MG63 (cell line): ENCODE measurements around the gene CBR4. TPM values are rescaled to one million over a fixed set of nuclear protein-coding genes. Genes with fewer than 3 reads are reported as not detected.
"Not testable (repeated sequence)": the region's sequence is repeated elsewhere in the genome, so short reads cannot be mapped to it uniquely, and the experiment has no call there.

Experiments used
- DNase-seq: peaks from one replicate; pipeline ENCODE4 v3.0.0-alpha.2; 2020
- H3K27me3 ChIP-seq: fragments of 250-450 bp; sonication (Bioruptor Pico); 2 replicates; pipeline ENCODE4 v1.5.1; 2020; ENCODE audit warnings: mild to moderate bottlenecking, moderate library complexity
- H3K36me3 ChIP-seq: fragments of 250-450 bp; sonication (Bioruptor Pico); 2 replicates; pipeline ENCODE4 v1.5.1; 2020; ENCODE audit warnings: mild to moderate bottlenecking, moderate library complexity
- H3K4me3 ChIP-seq: fragments of 250-450 bp; sonication (Bioruptor Pico); 2 replicates; pipeline ENCODE4 v1.5.1; 2020; ENCODE audit warnings: mild to moderate bottlenecking, moderate library complexity
- H3K9me3 ChIP-seq: fragments of 250-450 bp; sonication (Bioruptor Pico); 2 replicates; pipeline ENCODE4 v1.5.1; 2020; ENCODE audit warnings: mild to moderate bottlenecking, moderate library complexity
- total RNA-seq: library from RNA; depleted of rRNA; stranded (reverse); fragments of >200 nt; shearing (Covaris generic); gene quantifications from 2 replicates; pipeline ENCODE4 v1.2.3, GENCODE V29; 2014; ENCODE audit warnings: low replicate concordance

CBR4 gene
- total RNA-seq, 1 experiment from 2014 or later: 7.1 TPM

DNA sequence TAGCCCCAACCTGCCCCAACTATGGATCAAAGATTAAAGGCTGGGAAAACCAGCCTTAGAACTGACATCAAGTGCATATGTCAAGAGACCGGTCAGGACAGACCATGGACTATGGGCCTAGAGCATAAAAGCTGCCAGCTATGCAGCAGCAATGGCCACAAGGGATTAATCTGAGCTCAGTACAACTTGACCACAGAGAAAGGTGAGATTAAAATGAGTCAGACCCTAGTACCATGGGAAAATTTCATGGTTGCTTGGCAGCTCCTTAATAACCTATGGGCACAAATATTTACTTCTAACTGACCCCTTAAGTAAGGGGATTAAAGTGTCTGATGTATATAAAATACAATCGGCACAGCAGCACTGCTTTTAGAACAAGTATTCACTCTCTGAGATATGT lies 54.4 kb downstream of the CBR4 start:
- Histone ChIP-seq H3K36me3 (no peaks in the 10 kb centered on the region; the same call in 1 of the 2 replicates), H3K9me3 (0 out of 2 replicates have a peak, but pooled peaks cover 1% of the 10 kb centered on the region), H3K4me3 (no peak overlapping the region), H3K27me3 (no peaks in the 10 kb centered on the region)
- DNase-seq: no peak

DNA sequence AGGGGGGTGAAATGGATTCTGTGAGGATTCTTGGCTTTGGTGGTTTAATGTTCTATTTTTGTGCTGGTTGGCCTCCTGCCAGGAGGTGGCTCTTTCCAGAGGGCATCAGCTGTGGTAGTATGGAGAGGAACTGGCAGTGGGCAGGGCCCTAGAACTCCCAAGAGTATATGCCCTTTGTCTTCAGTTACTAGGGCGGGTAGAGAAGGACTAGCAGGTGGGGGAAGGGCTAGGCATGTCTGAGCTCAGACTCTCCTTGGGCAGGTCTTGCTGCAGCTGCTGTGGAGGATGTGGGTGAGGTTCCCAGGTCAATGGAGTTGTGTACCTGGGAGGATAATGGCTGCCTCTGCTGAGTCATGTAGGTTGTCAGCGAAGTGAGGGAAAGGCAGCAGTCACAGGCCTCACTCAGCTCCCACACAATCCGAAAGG lies 57.2 kb downstream of the CBR4 start:
- H3K36me3 ChIP-seq, H3K4me3 ChIP-seq, H3K27me3 ChIP-seq, DNase-seq, H3K9me3 ChIP-seq: not testable (repeated sequence)

DNA sequence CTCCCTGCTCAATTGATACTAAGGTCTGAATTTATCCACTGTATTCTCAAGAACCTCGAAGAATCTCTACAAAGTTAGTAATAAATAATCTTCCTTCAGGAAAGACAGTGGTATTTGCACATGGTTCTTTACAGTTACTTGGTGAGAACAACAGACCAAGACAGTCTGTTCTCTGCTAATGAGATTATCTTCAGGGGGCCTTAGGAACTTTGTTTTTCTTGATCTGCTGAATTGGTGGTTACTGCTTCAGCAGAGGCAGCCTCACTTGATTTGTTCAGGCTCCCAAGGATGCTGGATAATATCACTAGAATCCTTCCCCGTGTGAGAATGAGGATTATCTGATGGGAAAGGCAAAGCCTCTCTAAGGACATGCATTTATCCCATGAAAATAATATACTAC lies 64.8 kb downstream of the CBR4 start:
- no peaks in the 10 kb centered on the region; the same call in 1 of the 2 replicates for H3K9me3 ChIP-seq
- H3K27me3 ChIP-seq: no peaks in the 10 kb centered on the region
- no peak overlapping the region for H3K4me3 ChIP-seq
- DNase-seq: no peak
- no peaks in the 10 kb centered on the region for H3K36me3 ChIP-seq

DNA sequence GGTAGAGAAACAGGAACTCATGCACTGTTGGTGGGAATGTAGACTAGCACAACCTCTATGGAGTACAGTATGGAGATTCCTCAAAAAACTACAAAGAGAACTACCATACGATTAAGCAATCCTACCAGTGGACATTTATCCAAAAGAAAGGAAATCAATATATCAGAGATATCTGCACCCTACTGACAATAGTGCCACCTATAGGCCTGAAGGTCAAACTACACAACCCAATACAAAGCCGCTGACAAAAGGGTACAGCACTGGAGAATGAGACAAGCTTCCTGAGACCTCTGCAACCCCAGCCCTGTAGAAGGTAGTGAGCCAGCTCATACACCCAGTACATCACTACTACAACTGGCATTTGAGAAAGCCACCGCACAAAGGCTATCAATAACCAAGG lies 67.1 kb downstream of the CBR4 start:
- no peak overlapping the region for H3K4me3 ChIP-seq
- H3K27me3 ChIP-seq: no peaks in the 10 kb centered on the region
- DNase-seq: no peak
- no peaks in the 10 kb centered on the region for H3K36me3 ChIP-seq
- no peaks in the 10 kb centered on the region; the same call in 1 of the 2 replicates for H3K9me3 ChIP-seq
